CD14-positive monocyte (primary cell): Measurements from ENCODE around the gene CNN3. TPM values are rescaled to one million over a fixed set of nuclear protein-coding genes. Genes with fewer than 3 reads are reported as not detected.

ENCODE experiments used
- DNase-seq, 3 donors: peaks; one replicate each; pipeline ENCODE4 v3.0.0-alpha.2; 2011 to 2022
- H2AFZ ChIP-seq: 2 replicates; pipeline ENCODE4 v1.6.0; 2012; ENCODE audit warnings: mild to moderate bottlenecking, low read depth, low read length, inconsistent platforms; ENCODE audit not compliant: insufficient read depth, poor library complexity, severe bottlenecking
- H3K27ac ChIP-seq, 2 donors: 1 replicate in 1 of 2; 2 replicates in 1 of 2; pipeline ENCODE4 v1.5.1; 2012 to 2013; ENCODE audit warnings: low read length in 2 of 2, control low read depth in 1 of 2, inconsistent platforms in 1 of 2, low read depth in 1 of 2, mild to moderate bottlenecking in 1 of 2
- H3K27me3 ChIP-seq, 2 donors: one replicate each; pipeline versions ENCODE4 v1.6.0 to v1.6.1; 2011 to 2013; ENCODE audit warnings: low read length in 2 of 2; ENCODE audit not compliant: control insufficient read depth in 2 of 2, insufficient read depth in 2 of 2
- H3K36me3 ChIP-seq, 2 donors: replicated peaks in 1 of 2; 1 replicate in 1 of 2; 2 replicates in 1 of 2; pipeline versions ENCODE4 v1.5.1 to v1.6.1; 2012 to 2013; ENCODE audit warnings: low read length in 2 of 2, control low read depth in 1 of 2, inconsistent platforms in 1 of 2, mild to moderate bottlenecking in 1 of 2; ENCODE audit not compliant: insufficient read depth in 2 of 2, control insufficient read depth in 1 of 2
- H3K4me1 ChIP-seq, 2 donors: 1 replicate in 1 of 2; 2 replicates in 1 of 2; pipeline versions ENCODE4 v1.5.1 to v1.6.1; 2012 to 2013; ENCODE audit warnings: low read length in 2 of 2, control low read depth in 1 of 2, inconsistent platforms in 1 of 2, mild to moderate bottlenecking in 1 of 2, moderate library complexity in 1 of 2; ENCODE audit not compliant: insufficient read depth in 2 of 2, control insufficient read depth in 1 of 2
- H3K4me2 ChIP-seq: replicated peaks from 2 replicates; pipeline ENCODE3; 2012; ENCODE audit warnings: low read length, moderate library complexity, mild to moderate bottlenecking; ENCODE audit not compliant: poor library complexity, severe bottlenecking; ENCODE audit errors: extremely low read depth
- H3K4me3 ChIP-seq, 3 experiments: fragments of 200-600 bp in 1 of 3; sonication (generic) in 1 of 3; replicated peaks in 1 of 3; 1 replicate in 2 of 3; 2 replicates in 1 of 3; pipeline ENCODE4 v1.5.1; 2011 to 2013; ENCODE audit warnings: low read length in 3 of 3, mild to moderate bottlenecking in 3 of 3, control low read depth in 2 of 3, low read depth in 2 of 3, inconsistent platforms in 1 of 3, moderate library complexity in 1 of 3
- H3K79me2 ChIP-seq: 2 replicates; pipeline ENCODE4 v1.6.0; 2012; ENCODE audit warnings: mild to moderate bottlenecking, control low read depth, inconsistent platforms, low read length, moderate library complexity; ENCODE audit not compliant: insufficient read depth
- H3K9ac ChIP-seq: 2 replicates; pipeline ENCODE4 v1.6.0; 2017; ENCODE audit warnings: low read length, mild to moderate bottlenecking; ENCODE audit not compliant: insufficient read depth, poor library complexity, severe bottlenecking
- H3K9me3 ChIP-seq, 2 donors: replicated peaks in 1 of 2; 1 replicate in 1 of 2; 2 replicates in 1 of 2; pipeline versions ENCODE4 v1.5.1 to v1.6.1; 2012 to 2013; ENCODE audit warnings: low read length in 2 of 2, control low read depth in 1 of 2; ENCODE audit not compliant: control insufficient read depth in 1 of 2, insufficient read depth in 1 of 2
- H4K20me1 ChIP-seq: 2 replicates; pipeline ENCODE4 v1.6.0; 2012; ENCODE audit warnings: mild to moderate bottlenecking, low read length, control low read depth, moderate library complexity; ENCODE audit not compliant: insufficient read depth
- H3K27ac Mint-ChIP-seq, 7 donors: one replicate each; pipeline ENCODE4 v1.8.0; 2020; ENCODE audit warnings: mild to moderate bottlenecking in 7 of 7, mixed read lengths in 7 of 7, moderate library complexity in 6 of 7, inconsistent platforms in 2 of 7
- H3K27me3 Mint-ChIP-seq, 3 donors: one replicate each; pipeline ENCODE4 v1.8.0; 2021 to 2022; ENCODE audit warnings: low read depth in 3 of 3, mild to moderate bottlenecking in 3 of 3, mixed read lengths in 3 of 3, moderate library complexity in 3 of 3, inconsistent platforms in 1 of 3
- H3K36me3 Mint-ChIP-seq, 2 donors: one replicate each; pipeline ENCODE4 v1.8.0; 2020; ENCODE audit warnings: mixed read lengths in 2 of 2, inconsistent platforms in 1 of 2, mild to moderate bottlenecking in 1 of 2
- H3K4me1 Mint-ChIP-seq: one replicate; pipeline ENCODE4 v1.8.0; 2020; ENCODE audit warnings: mild to moderate bottlenecking, mixed read lengths
- H3K4me3 Mint-ChIP-seq, 2 donors: one replicate each; pipeline ENCODE4 v1.8.0; 2020; ENCODE audit warnings: mild to moderate bottlenecking in 2 of 2, mixed read lengths in 2 of 2, moderate library complexity in 1 of 2
- H3K9me3 Mint-ChIP-seq, 7 donors: one replicate each; pipeline ENCODE4 v1.8.0; 2020 to 2022; ENCODE audit warnings: mixed read lengths in 7 of 7, mild to moderate bottlenecking in 6 of 7, moderate library complexity in 6 of 7, inconsistent platforms in 2 of 7
- WGBS: methylation state at CpG from one replicate; pipeline ENCODE4 v1.1.5; 2013; ENCODE audit warnings: missing lambda C conversion rate; ENCODE audit not compliant: insufficient coverage; 5-methylcytosine and 5-hydroxymethylcytosine counted together
- intact Hi-C, 2 donors: fragments of 100-400 bp; cut with micrococcal nuclease; formaldehyde crosslinking; loops; one replicate each; pipeline versions ENCODE4 v1.15.0 to v1.15.1; 2023
- polyA plus RNA-seq, 3 donors: library from polyadenylated mRNA; depleted of rRNA in 1 of 3; unstranded in 2 of 3; stranded (reverse) in 1 of 3; fragments of 300-500 nt in 2 of 3; fragments of >200 nt in 1 of 3; fragmentation: Illumina TruSeq in 2 of 3; gene quantifications; 1 replicate in 2 of 3; 2 replicates in 1 of 3; pipeline ENCODE4 v1.2.3, GENCODE V29; 2012 to 2021
- TF ChIP-seq, protein P1 (sequence below): fragments of 200-600 bp; IDR thresholded peaks from one replicate; pipeline ENCODE4 v1.8.0; 2022; ENCODE audit warnings: antibody characterized with exemption, mild to moderate bottlenecking

Gene CNN3
- polyA plus RNA-seq, 3 donors, result 0.08 to 0.09 (median 0.08) TPM

GRCh38 chr1:94961988-94962387 lies 35.1 kb upstream of the CNN3 start:
- H3K4me2 ChIP-seq, result peak overlapping the region; percentile 63

DNA sequence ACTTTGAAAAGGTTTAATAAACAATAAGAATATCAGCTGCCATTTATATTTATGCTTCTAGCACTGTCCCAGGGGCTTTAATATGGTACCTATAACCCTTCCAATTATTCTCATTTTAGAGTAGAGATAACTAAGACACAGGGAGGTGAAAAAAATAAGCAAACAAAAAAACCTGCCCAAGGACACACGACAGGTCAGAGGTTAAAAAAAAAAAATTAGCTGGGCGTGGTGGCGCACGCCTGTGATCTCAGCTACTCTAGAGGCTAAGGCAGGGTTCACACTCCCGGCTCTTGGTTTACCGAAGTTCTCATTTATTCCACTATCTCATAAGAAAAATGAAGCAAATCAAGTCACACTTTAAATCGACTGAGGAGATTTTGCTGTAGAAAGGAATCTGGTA lies 34.7 kb upstream of the CNN3 start:
- no peak overlapping the region for H3K4me2 ChIP-seq
- Mint-ChIP-seq H3K36me3 (no peaks in the 10 kb centered on the region), H3K9me3 (peaks cover 0 to 2% (median 0%) of the 10 kb centered on the region in 7 donors), H3K4me3 (no peak overlapping the region), H3K4me1 (peaks cover 18% of the 10 kb centered on the region), H3K27ac (no peak overlapping the region), H3K27me3 (peaks cover 0 to 1% (median 0%) of the 10 kb centered on the region in 3 donors)
- 100% methylated on average over 2 of the region's 7 CpGs for WGBS
- no peaks in the 10 kb centered on the region for H4K20me1 ChIP-seq
- DNase-seq, result no peak
- H3K9me3 ChIP-seq, result no peaks in the 10 kb centered on the region
- no peak overlapping the region for H3K4me3 ChIP-seq
- no peaks in the 10 kb centered on the region for H3K36me3 ChIP-seq
- H3K27ac ChIP-seq, result peak overlapping the region in 1 of 2 donors; percentile 79
- intact Hi-C loops, result no loop called here
- H3K9ac ChIP-seq, result no peak overlapping the region
- H3K4me1 ChIP-seq, result peaks cover 11 to 13% of the 10 kb centered on the region in 2 donors
- TF ChIP-seq, protein P1, sequence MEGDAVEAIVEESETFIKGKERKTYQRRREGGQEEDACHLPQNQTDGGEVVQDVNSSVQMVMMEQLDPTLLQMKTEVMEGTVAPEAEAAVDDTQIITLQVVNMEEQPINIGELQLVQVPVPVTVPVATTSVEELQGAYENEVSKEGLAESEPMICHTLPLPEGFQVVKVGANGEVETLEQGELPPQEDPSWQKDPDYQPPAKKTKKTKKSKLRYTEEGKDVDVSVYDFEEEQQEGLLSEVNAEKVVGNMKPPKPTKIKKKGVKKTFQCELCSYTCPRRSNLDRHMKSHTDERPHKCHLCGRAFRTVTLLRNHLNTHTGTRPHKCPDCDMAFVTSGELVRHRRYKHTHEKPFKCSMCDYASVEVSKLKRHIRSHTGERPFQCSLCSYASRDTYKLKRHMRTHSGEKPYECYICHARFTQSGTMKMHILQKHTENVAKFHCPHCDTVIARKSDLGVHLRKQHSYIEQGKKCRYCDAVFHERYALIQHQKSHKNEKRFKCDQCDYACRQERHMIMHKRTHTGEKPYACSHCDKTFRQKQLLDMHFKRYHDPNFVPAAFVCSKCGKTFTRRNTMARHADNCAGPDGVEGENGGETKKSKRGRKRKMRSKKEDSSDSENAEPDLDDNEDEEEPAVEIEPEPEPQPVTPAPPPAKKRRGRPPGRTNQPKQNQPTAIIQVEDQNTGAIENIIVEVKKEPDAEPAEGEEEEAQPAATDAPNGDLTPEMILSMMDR, result no peak
- H3K27me3 ChIP-seq, result no peaks in the 10 kb centered on the region
- peak overlapping the region; percentile 81 for H2AFZ ChIP-seq
- H3K79me2 ChIP-seq, result no peaks in the 10 kb centered on the region

More at GRCh38 chr1:94961988-94962387, 35.1 kb upstream of the CNN3 start:
- TF ChIP-seq, protein P1, result no peak
- intact Hi-C loops, result loop anchor here in 1 of 2 donors (2.0 kb wide), 1 partner anchor 27 kb away; no protein-coding TSS in a partner anchor
- H3K9me3 Mint-ChIP-seq, result peaks cover 0 to 2% (median 0%) of the 10 kb centered on the region in 7 donors
- Histone ChIP-seq H3K27me3 (no peaks in the 10 kb centered on the region), H2AFZ (peak overlapping the region; percentile 81), H3K4me3 (peak overlapping the region in 1 of 3 experiments; percentile 73), H3K27ac (peak overlapping the region in 1 of 2 donors; percentile 79), H3K9ac (no peak overlapping the region), H3K4me1 (peaks cover 11 to 13% of the 10 kb centered on the region in 2 donors), H4K20me1 (no peaks in the 10 kb centered on the region), H3K79me2 (no peaks in the 10 kb centered on the region), H3K9me3 (no peaks in the 10 kb centered on the region), H3K36me3 (no peaks in the 10 kb centered on the region)
- H3K4me1 Mint-ChIP-seq, result peaks cover 18% of the 10 kb centered on the region
- peaks cover 0 to 1% (median 0%) of the 10 kb centered on the region in 3 donors for H3K27me3 Mint-ChIP-seq
- no peak for DNase-seq
- peak overlapping the region in 1 of 2 donors; percentile 21 for H3K4me3 Mint-ChIP-seq
- no peaks in the 10 kb centered on the region for H3K36me3 Mint-ChIP-seq
- H3K27ac Mint-ChIP-seq, result no peak overlapping the region
- 100% methylated on average over 1 of the region's 3 CpGs for WGBS
